ENCODE results near the gene HMGXB4. TPM values are rescaled to one million over a fixed set of nuclear protein-coding genes. Genes with fewer than 3 reads are reported as not detected.
A peak's percentile ranks its signal among the peaks of the same experiment; 100 is the strongest.

HMGXB4 gene
- total and polyA plus RNA-seq, 12 donors: 5.4 to 26.1 (median 19.8) TPM

- Histone ChIP-seq H3K27ac (peak within 1 kb of the TSS; percentile 92 to 100 (median 99)), H3K36me3 (replicated peaks in 1 of 2) (no peaks in the 10 kb centered on the region), H3K4me1 (replicated peaks in 1 of 2) (peaks cover 15 to 34% of the 10 kb centered on the region in 2 donors), H3K9me3 (replicated peaks in 1 of 3) (no peaks in the 10 kb centered on the region), H3K27me3 (no peaks in the 10 kb centered on the region), H3K4me3 (peak within 1 kb of the TSS; percentile 39 to 87 (median 68))
- intact Hi-C loops (cut with DNase I): no loop called here
- DNase-seq: peak; percentile 97 to 99 (median 98)
- WGBS, 4 donors: 0 to 1% (median 0%) methylated on average over 29 to 64 of the region's 64 CpGs
- TF ChIP-seq, protein P1, sequence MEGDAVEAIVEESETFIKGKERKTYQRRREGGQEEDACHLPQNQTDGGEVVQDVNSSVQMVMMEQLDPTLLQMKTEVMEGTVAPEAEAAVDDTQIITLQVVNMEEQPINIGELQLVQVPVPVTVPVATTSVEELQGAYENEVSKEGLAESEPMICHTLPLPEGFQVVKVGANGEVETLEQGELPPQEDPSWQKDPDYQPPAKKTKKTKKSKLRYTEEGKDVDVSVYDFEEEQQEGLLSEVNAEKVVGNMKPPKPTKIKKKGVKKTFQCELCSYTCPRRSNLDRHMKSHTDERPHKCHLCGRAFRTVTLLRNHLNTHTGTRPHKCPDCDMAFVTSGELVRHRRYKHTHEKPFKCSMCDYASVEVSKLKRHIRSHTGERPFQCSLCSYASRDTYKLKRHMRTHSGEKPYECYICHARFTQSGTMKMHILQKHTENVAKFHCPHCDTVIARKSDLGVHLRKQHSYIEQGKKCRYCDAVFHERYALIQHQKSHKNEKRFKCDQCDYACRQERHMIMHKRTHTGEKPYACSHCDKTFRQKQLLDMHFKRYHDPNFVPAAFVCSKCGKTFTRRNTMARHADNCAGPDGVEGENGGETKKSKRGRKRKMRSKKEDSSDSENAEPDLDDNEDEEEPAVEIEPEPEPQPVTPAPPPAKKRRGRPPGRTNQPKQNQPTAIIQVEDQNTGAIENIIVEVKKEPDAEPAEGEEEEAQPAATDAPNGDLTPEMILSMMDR (IDR thresholded peaks at IDR 0.05): peak in 1 of 6 experiments; percentile 7
- peak; percentile 80 to 97 for TF ChIP-seq POLR2A (IDR thresholded peaks at IDR 0.05)
Measured at GRCh38 chr22:35299673-35300499, 42.6 kb downstream of the HMGXB4 start, which contains the start of gene TOM1. TSS of gene TOM1 (plus strand) at chr22:35299894. CDS start at chr22:35299929, 35 bp downstream.

DNA sequence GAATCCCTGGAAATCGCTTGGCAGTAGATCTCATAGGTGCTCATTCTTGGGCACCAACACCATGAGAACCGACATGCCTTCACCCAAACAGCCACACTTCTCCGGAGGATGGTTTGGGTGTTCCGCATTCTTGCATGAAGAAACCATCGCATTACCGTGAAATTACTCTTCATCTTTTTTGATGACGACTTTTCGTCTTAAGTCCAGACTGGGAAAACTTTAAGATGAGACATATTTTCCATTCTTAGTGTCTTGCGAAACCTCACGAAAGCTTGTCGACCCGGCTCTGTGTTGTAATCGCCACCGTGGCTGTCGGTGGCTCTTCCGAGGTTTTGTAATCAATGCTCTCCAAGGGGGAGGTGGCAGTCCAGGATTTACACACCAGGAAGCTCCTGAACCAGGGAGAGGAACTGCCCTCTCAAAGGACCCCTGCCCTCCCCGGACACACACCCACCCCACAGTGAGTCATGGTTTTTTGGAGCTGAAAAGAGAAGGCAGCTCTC lies 44.1 kb downstream of the HMGXB4 start:
- H3K9me3 ChIP-seq (replicated peaks in 1 of 3): no peaks in the 10 kb centered on the region
- no peaks in the 10 kb centered on the region for H3K36me3 ChIP-seq (replicated peaks in 1 of 2)
- H3K27me3 ChIP-seq: no peaks in the 10 kb centered on the region
- H3K4me1 ChIP-seq (replicated peaks in 1 of 2): peaks cover 15 to 43% of the 10 kb centered on the region in 2 donors
- peak in 1 of 2 donors; percentile 64 for TF ChIP-seq POLR2A (IDR thresholded peaks at IDR 0.05)
- TF ChIP-seq, protein P1 (IDR thresholded peaks at IDR 0.05): no peak
- peak; percentile 51 to 89 (median 86) for DNase-seq
- intact Hi-C loops (cut with DNase I): no loop called here
- H3K27ac ChIP-seq: peak overlapping the region; percentile 92 to 100 (median 99)
- 41 to 59% (median 44%) methylated on average over 17 of the region's 17 CpGs for WGBS, 4 donors
- H3K4me3 ChIP-seq: peak overlapping the region in 1 of 4 donors; percentile 73

- intact Hi-C loops (cut with DNase I): no loop called here
- no peak for DNase-seq
- TF ChIP-seq, protein P1 (IDR thresholded peaks at IDR 0.05): no peak
- TF ChIP-seq POLR2A (IDR thresholded peaks at IDR 0.05): no peak
- 82 to 97% (median 91%) methylated on average over 5 of the region's 5 CpGs for WGBS, 4 donors
- Histone ChIP-seq H3K36me3 (replicated peaks in 1 of 2) (no peaks in the 10 kb centered on the region), H3K4me3 (no peak overlapping the region), H3K9me3 (replicated peaks in 1 of 3) (no peaks in the 10 kb centered on the region), H3K27me3 (no peaks in the 10 kb centered on the region), H3K27ac (peak overlapping the region in 3 of 5 donors; percentile 39 to 100 (median 99)), H3K4me1 (replicated peaks in 1 of 2) (peaks cover 15 to 59% of the 10 kb centered on the region in 2 donors)
Measured at GRCh38 chr22:35303029-35303624, 45.8 kb downstream of the HMGXB4 start.

GRCh38 chr22:35305525-35306070 lies 48.3 kb downstream of the HMGXB4 start:
- Histone ChIP-seq H3K9me3 (replicated peaks in 1 of 3) (no peaks in the 10 kb centered on the region), H3K27ac (no peak overlapping the region), H3K36me3 (replicated peaks in 1 of 2) (peaks cover 0 to 5% of the 10 kb centered on the region in 2 donors), H3K4me1 (replicated peaks in 1 of 2) (peaks cover 8 to 57% of the 10 kb centered on the region in 2 donors), H3K4me3 (no peak overlapping the region), H3K27me3 (no peaks in the 10 kb centered on the region)
- intact Hi-C loops (cut with DNase I): no loop called here
- DNase-seq: no peak
- WGBS, 4 donors: 79 to 83% (median 81%) methylated on average over 8 of the region's 8 CpGs
- no peak for TF ChIP-seq POLR2A (IDR thresholded peaks at IDR 0.05)
- TF ChIP-seq, protein P1 (IDR thresholded peaks at IDR 0.05): no peak
